ENCODE data around the gene NFATC4. TPM values are rescaled to one million over a fixed set of nuclear protein-coding genes. Genes with fewer than 3 reads are reported as not detected.

The NFATC4 gene
- total RNA-seq, 1 experiment from 2014 or later = 7.6 TPM

- H3K4me2 ChIP-seq (ENCODE audit: low read length) = no peak overlapping the region
- ChIA-PET RAD21 (ENCODE audit: low non-redundant PET in 1 of 2, low total read pairs in 2 of 2, uncharacterized antibody in 2 of 2, unreplicated experiment in 2 of 2) (no interaction called here), CTCF (interaction anchor here (2.7 kb wide), 1 partner anchor 88 kb away, joined by 9 read pairs; no protein-coding TSS in a partner anchor), POLR2A (no interaction called here)
- ATAC-seq (no peak), DNase-seq (ENCODE audit: low read depth, low spot score) (no peak)
- H3K27me3 ChIP-seq (ENCODE audit: insufficient read depth, low read length) = no peaks in the 10 kb centered on the region
- H3K79me2 ChIP-seq (ENCODE audit: insufficient read depth, low read length) = no peaks in the 10 kb centered on the region
- H3K27ac ChIP-seq (ENCODE audit: low read depth, low read length) = no peak overlapping the region
- BruUV-seq (replicated peaks) = no TSS peak
- TF ChIP-seq, protein P1, sequence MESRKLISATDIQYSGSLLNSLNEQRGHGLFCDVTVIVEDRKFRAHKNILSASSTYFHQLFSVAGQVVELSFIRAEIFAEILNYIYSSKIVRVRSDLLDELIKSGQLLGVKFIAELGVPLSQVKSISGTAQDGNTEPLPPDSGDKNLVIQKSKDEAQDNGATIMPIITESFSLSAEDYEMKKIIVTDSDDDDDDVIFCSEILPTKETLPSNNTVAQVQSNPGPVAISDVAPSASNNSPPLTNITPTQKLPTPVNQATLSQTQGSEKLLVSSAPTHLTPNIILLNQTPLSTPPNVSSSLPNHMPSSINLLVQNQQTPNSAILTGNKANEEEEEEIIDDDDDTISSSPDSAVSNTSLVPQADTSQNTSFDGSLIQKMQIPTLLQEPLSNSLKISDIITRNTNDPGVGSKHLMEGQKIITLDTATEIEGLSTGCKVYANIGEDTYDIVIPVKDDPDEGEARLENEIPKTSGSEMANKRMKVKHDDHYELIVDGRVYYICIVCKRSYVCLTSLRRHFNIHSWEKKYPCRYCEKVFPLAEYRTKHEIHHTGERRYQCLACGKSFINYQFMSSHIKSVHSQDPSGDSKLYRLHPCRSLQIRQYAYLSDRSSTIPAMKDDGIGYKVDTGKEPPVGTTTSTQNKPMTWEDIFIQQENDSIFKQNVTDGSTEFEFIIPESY (IDR thresholded peaks at IDR 0.05; ENCODE audit: extremely low read depth, insufficient replicate concordance, low read length) = no peak
- TF ChIP-seq JUND (IDR thresholded peaks at IDR 0.05) (no peak), FOSL1 (IDR thresholded peaks at IDR 0.05; ENCODE audit: low read depth) (no peak)
- H3K4me1 ChIP-seq (ENCODE audit: control insufficient read depth in 1 of 2, insufficient read depth in 2 of 2, low read length in 2 of 2) = no peaks in the 10 kb centered on the region
- H3K9me2 ChIP-seq (ENCODE audit: insufficient read depth) = no peaks in the 10 kb centered on the region
- no peak overlapping the region for H3K4me3 ChIP-seq (replicated peaks in 1 of 2; ENCODE audit: low read depth in 1 of 2, low read length in 2 of 2)
- H3K9me3 ChIP-seq (ENCODE audit: control insufficient read depth in 1 of 2, insufficient read depth in 1 of 2, low read depth in 1 of 2, low read length in 2 of 2) = no peaks in the 10 kb centered on the region
- H2AFZ ChIP-seq (ENCODE audit: low read depth, low read length, poor library complexity, severe bottlenecking) = no peak overlapping the region
- H4K20me1 ChIP-seq (ENCODE audit: insufficient read depth) = no peaks in the 10 kb centered on the region
- no peak overlapping the region for H3K9ac ChIP-seq (ENCODE audit: low read length)
- no peaks in the 10 kb centered on the region for H3K36me3 ChIP-seq (ENCODE audit: control insufficient read depth in 1 of 2, insufficient read depth in 2 of 2, low read length in 2 of 2)
- intact Hi-C loops (cut with micrococcal nuclease) = no loop called here
Observed at GRCh38 chr14:24343795-24344660, 24.0 kb upstream of the NFATC4 start.

GRCh38 chr14:24347134-24347533, 20.9 kb upstream of the NFATC4 start:
- Histone ChIP-seq H3K27ac (ENCODE audit: low read depth, low read length) (no peak overlapping the region), H3K4me2 (ENCODE audit: low read length) (no peak overlapping the region), H3K27me3 (ENCODE audit: insufficient read depth, low read length) (no peaks in the 10 kb centered on the region), H3K4me1 (ENCODE audit: control insufficient read depth in 1 of 2, insufficient read depth in 2 of 2, low read length in 2 of 2) (peaks cover 0 to 5% of the 10 kb centered on the region in 2 experiments; a peak in 1 of 4 replicates), H3K9me2 (ENCODE audit: insufficient read depth) (no peaks in the 10 kb centered on the region), H3K9ac (ENCODE audit: low read length) (no peak overlapping the region), H2AFZ (ENCODE audit: low read depth, low read length, poor library complexity, severe bottlenecking) (no peak overlapping the region), H4K20me1 (ENCODE audit: insufficient read depth) (no peaks in the 10 kb centered on the region), H3K4me3 (replicated peaks in 1 of 2; ENCODE audit: low read depth in 1 of 2, low read length in 2 of 2) (no peak overlapping the region), H3K9me3 (ENCODE audit: control insufficient read depth in 1 of 2, insufficient read depth in 1 of 2, low read depth in 1 of 2, low read length in 2 of 2) (no peaks in the 10 kb centered on the region), H3K79me2 (ENCODE audit: insufficient read depth, low read length) (no peaks in the 10 kb centered on the region), H3K36me3 (ENCODE audit: control insufficient read depth in 1 of 2, insufficient read depth in 2 of 2, low read length in 2 of 2) (no peaks in the 10 kb centered on the region)
- ChIA-PET RAD21 (ENCODE audit: low non-redundant PET in 1 of 2, low total read pairs in 2 of 2, uncharacterized antibody in 2 of 2, unreplicated experiment in 2 of 2) (no interaction called here), POLR2A (no interaction called here), CTCF (interaction anchor here (0.8 kb wide), 1 partner anchor 14 kb away, joined by 3 read pairs; no protein-coding TSS in a partner anchor)
- BruUV-seq (replicated peaks) = no TSS peak
- intact Hi-C loops (cut with micrococcal nuclease) = no loop called here
- DNase-seq (ENCODE audit: low read depth, low spot score) (no peak), ATAC-seq (no peak)
- no peak for TF ChIP-seq EGR1 (IDR thresholded peaks at IDR 0.05; ENCODE audit: low read depth)
- TF ChIP-seq, protein P1 (IDR thresholded peaks at IDR 0.05; ENCODE audit: extremely low read depth, insufficient replicate concordance, low read length) = no peak
- TF ChIP-seq SIN3A (IDR thresholded peaks at IDR 0.05; ENCODE audit: low read depth) = no peak
- TF ChIP-seq, protein P2, sequence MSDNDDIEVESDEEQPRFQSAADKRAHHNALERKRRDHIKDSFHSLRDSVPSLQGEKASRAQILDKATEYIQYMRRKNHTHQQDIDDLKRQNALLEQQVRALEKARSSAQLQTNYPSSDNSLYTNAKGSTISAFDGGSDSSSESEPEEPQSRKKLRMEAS (IDR thresholded peaks at IDR 0.05) = no peak
- no peak for TF ChIP-seq ZNF274 (IDR thresholded peaks at IDR 0.05; ENCODE audit: low read depth, low read length)
- TF ChIP-seq CBX3 (IDR thresholded peaks at IDR 0.05; ENCODE audit: low read depth) = no peak
- TF ChIP-seq EZH2phosphoT487 (IDR thresholded peaks at IDR 0.05; ENCODE audit: borderline replicate concordance) = no peak
- no peak for TF ChIP-seq ZFX (IDR thresholded peaks at IDR 0.05)
- TF ChIP-seq, protein P3, sequence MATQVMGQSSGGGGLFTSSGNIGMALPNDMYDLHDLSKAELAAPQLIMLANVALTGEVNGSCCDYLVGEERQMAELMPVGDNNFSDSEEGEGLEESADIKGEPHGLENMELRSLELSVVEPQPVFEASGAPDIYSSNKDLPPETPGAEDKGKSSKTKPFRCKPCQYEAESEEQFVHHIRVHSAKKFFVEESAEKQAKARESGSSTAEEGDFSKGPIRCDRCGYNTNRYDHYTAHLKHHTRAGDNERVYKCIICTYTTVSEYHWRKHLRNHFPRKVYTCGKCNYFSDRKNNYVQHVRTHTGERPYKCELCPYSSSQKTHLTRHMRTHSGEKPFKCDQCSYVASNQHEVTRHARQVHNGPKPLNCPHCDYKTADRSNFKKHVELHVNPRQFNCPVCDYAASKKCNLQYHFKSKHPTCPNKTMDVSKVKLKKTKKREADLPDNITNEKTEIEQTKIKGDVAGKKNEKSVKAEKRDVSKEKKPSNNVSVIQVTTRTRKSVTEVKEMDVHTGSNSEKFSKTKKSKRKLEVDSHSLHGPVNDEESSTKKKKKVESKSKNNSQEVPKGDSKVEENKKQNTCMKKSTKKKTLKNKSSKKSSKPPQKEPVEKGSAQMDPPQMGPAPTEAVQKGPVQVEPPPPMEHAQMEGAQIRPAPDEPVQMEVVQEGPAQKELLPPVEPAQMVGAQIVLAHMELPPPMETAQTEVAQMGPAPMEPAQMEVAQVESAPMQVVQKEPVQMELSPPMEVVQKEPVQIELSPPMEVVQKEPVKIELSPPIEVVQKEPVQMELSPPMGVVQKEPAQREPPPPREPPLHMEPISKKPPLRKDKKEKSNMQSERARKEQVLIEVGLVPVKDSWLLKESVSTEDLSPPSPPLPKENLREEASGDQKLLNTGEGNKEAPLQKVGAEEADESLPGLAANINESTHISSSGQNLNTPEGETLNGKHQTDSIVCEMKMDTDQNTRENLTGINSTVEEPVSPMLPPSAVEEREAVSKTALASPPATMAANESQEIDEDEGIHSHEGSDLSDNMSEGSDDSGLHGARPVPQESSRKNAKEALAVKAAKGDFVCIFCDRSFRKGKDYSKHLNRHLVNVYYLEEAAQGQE (IDR thresholded peaks at IDR 0.05; ENCODE audit: low read depth) = no peak
